Astrocyte of the cerebellum (primary cell): ENCODE measurements around the gene CD46.

ENCODE experiments used
- DNase-seq: peaks from one replicate; pipeline ENCODE4 v3.0.0-alpha.2; 2011; ENCODE audit warnings: low read depth
- H3K4me3 ChIP-seq: 2 replicates; pipeline ENCODE4 v1.5.1; 2011; ENCODE audit warnings: mild to moderate bottlenecking, low read depth, low read length, moderate library complexity
- in situ Hi-C: cut with HindIII; loops from 2 replicates; pipeline ENCODE4 v1.10.0; 2017; ENCODE audit warnings: low sequenced_read_pairs
- TF ChIP-seq, protein P1 (sequence below): IDR thresholded peaks from 2 replicates; pipeline ENCODE4 v1.5.1; 2012; ENCODE audit warnings: low read length, low read depth, moderate library complexity, mild to moderate bottlenecking; ENCODE audit errors: missing control alignments

Gene CD46

DNA sequence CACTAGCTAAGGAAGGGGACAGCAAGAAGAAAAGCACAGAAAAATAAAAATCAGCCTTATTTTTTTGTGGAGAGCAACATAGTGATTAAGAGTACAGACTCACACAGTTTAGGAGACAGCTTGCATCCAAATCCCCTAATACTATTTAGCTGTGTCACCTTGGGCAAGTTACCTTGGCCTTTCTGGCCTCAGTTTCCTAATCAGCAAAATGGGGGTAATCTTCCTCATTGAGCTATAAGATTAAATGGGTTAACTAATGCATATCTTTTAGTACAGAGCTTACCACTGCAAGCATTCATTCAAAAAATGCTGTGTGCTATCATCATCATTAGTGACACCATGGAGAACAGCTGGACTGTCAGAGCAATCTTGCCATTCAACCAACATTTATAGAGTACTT lies 77.7 kb downstream of the CD46 start:
- TF ChIP-seq, protein P1, sequence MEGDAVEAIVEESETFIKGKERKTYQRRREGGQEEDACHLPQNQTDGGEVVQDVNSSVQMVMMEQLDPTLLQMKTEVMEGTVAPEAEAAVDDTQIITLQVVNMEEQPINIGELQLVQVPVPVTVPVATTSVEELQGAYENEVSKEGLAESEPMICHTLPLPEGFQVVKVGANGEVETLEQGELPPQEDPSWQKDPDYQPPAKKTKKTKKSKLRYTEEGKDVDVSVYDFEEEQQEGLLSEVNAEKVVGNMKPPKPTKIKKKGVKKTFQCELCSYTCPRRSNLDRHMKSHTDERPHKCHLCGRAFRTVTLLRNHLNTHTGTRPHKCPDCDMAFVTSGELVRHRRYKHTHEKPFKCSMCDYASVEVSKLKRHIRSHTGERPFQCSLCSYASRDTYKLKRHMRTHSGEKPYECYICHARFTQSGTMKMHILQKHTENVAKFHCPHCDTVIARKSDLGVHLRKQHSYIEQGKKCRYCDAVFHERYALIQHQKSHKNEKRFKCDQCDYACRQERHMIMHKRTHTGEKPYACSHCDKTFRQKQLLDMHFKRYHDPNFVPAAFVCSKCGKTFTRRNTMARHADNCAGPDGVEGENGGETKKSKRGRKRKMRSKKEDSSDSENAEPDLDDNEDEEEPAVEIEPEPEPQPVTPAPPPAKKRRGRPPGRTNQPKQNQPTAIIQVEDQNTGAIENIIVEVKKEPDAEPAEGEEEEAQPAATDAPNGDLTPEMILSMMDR = no peak
- DNase-seq = no peak
- no peak overlapping the region for H3K4me3 ChIP-seq
- in situ Hi-C loops = no loop called here

DNA sequence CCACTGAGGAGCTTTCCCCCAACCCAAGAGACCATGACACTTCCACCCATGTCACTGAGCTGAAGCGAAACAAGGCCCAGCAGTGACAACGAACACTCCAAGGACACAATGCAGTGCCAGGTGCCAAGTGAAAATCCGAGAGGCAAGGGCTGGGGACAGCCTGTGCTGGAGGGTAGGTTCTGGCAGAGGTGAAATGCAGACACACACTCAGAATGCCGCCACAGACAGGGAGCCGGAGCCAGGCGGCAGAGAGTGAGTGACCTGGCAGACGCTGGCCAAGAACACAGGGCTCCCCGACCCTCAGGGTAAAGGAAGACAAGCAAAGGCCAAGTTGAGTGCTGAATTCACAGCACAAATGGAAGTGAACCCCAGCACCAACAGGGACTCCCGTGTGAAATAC lies 78.9 kb downstream of the CD46 start:
- DNase-seq = no peak
- in situ Hi-C loops = no loop called here
- H3K4me3 ChIP-seq = no peak overlapping the region
- TF ChIP-seq, protein P1 = no peak

GRCh38 chr1:207831517-207832327 lies 79.9 kb downstream of the CD46 start:
- no peak for DNase-seq

DNA sequence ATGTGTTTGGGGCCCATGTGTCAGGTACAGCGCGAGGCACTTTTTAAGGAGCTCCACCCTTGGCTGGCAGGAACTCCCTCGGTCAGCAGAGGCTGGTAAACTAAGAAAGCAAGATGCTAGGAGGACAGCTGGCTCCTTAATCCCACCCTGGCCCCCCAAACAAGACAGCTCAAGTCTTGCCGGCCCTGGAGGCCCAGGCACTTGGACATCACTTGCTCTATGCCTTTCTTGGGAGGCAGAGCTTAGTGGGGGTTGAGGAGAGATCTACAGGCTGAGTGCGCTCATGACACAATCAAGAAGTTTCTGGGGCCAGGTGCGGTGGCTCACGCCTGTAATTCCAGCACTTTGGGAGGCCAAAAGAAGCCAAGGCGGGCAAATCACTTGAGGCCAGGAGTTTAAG lies 80.9 kb downstream of the CD46 start:
- DNase-seq = no peak
- in situ Hi-C loops = no loop called here
- H3K4me3 ChIP-seq = no peak overlapping the region
- TF ChIP-seq, protein P1 = no peak

More at GRCh38 chr1:207831517-207832327, 79.9 kb downstream of the CD46 start:
- in situ Hi-C loops = no loop called here
- no peak overlapping the region for H3K4me3 ChIP-seq
- TF ChIP-seq, protein P1 = no peak

GRCh38 chr1:207833381-207833780 lies 81.5 kb downstream of the CD46 start:
- in situ Hi-C loops = no loop called here
- no peak for DNase-seq
- TF ChIP-seq, protein P1 = no peak
- H3K4me3 ChIP-seq = no peak overlapping the region

- TF ChIP-seq, protein P1 = no peak
- no peak overlapping the region for H3K4me3 ChIP-seq
- no peak for DNase-seq
- in situ Hi-C loops = no loop called here
Observed at GRCh38 chr1:207833956-207834660, 82.3 kb downstream of the CD46 start.
